HCT116 (cell line): ENCODE results near the gene EPSTI1. TPM values are rescaled to one million over a fixed set of nuclear protein-coding genes. Genes with fewer than 3 reads are reported as not detected.

ENCODE experiments used
- ATAC-seq: fragments of 200-7000 bp; cut with Tn5 transposase; 2 replicates; pipeline ENCODE4 v1.9.1; 2020; ENCODE audit warnings: mild to moderate bottlenecking, moderate library complexity
- BruUV-seq: library from RNA; stranded (reverse); fragments of 400-500 nt; replicated peaks from 2 replicates; lab custom pipeline; 2021; lab: Mats Ljungman, UMichigan
- CTCF ChIA-PET: fragments of 300-600 bp; sonication (Branson Sonifier 250); formaldehyde crosslinking; loops from one replicate; lab custom pipeline; 2021; ENCODE audit warnings: antibody characterized with exemption; lab: Charles Lee
- POLR2A ChIA-PET: fragments of 300-600, 350-600 bp; sonication (Branson Sonifier 250); formaldehyde crosslinking; loops from one replicate; lab custom pipeline; 2021; ENCODE audit warnings: antibody characterized with exemption; lab: Charles Lee
- RAD21 ChIA-PET, 2 experiments: fragments of 300-600 bp; sonication (Branson Sonifier 250); formaldehyde crosslinking; loops; one replicate each; lab custom pipeline; 2023; ENCODE audit warnings: low total read pairs in 2 of 2; ENCODE audit not compliant: uncharacterized antibody in 2 of 2, unreplicated experiment in 2 of 2, low non-redundant PET in 1 of 2; lab: Charles Lee
- DNase-seq: peaks from one replicate; pipeline ENCODE4 v3.0.0-alpha.2; 2010; ENCODE audit warnings: low read depth, low spot score
- H2AFZ ChIP-seq: fragments of 200-600 bp; shearing (Covaris generic), sonication (generic); 2 replicates; pipeline ENCODE4 v1.6.1; 2017; ENCODE audit warnings: low read depth, mixed run types, mixed read lengths, antibody characterized with exemption, low read length; ENCODE audit not compliant: poor library complexity, severe bottlenecking
- H3K27ac ChIP-seq: 2 replicates; pipeline ENCODE4 v1.5.1; 2012; ENCODE audit warnings: low read depth, low read length
- H3K27me3 ChIP-seq: fragments of 200-600 bp; sonication (generic); 2 replicates; pipeline ENCODE4 v1.6.1; 2016; ENCODE audit warnings: mixed run types, low read length, mixed read lengths; ENCODE audit not compliant: insufficient read depth
- H3K36me3 ChIP-seq, 2 experiments: fragments of 200-500 bp in 1 of 2; fragments of 200-600 bp in 1 of 2; sonication (Bioruptor generic) in 1 of 2; sonication (generic) in 1 of 2; 2 replicates each; pipeline versions ENCODE4 v1.5.1 to v1.6.1; 2014 to 2016; ENCODE audit warnings: low read length in 2 of 2, inconsistent platforms in 1 of 2, mixed read lengths in 1 of 2, mixed run types in 1 of 2; ENCODE audit not compliant: insufficient read depth in 2 of 2, control insufficient read depth in 1 of 2
- H3K4me1 ChIP-seq, 2 experiments: fragments of 200-600 bp in 1 of 2; sonication (generic) in 1 of 2; 2 replicates each; pipeline versions ENCODE4 v1.5.1 to v1.6.1; 2012 to 2017; ENCODE audit warnings: low read length in 2 of 2, inconsistent platforms in 1 of 2, mild to moderate bottlenecking in 1 of 2, mixed read lengths in 1 of 2, mixed run types in 1 of 2, moderate library complexity in 1 of 2; ENCODE audit not compliant: insufficient read depth in 2 of 2, control insufficient read depth in 1 of 2
- H3K4me2 ChIP-seq: fragments of 200-600 bp; sonication (generic); 2 replicates; pipeline ENCODE4 v1.6.1; 2017; ENCODE audit warnings: mixed run types, low read length, mixed read lengths
- H3K4me3 ChIP-seq, 2 experiments: fragments of 200-600 bp in 1 of 2; sonication (generic) in 1 of 2; replicated peaks in 1 of 2; 2 replicates each; pipeline ENCODE4 v1.5.1; 2011 to 2016; ENCODE audit warnings: low read length in 2 of 2, control low read depth in 1 of 2, low read depth in 1 of 2, mild to moderate bottlenecking in 1 of 2, mixed read lengths in 1 of 2, mixed run types in 1 of 2
- H3K79me2 ChIP-seq: fragments of 200-600 bp; sonication (generic); 2 replicates; pipeline ENCODE4 v1.6.1; 2017; ENCODE audit warnings: mild to moderate bottlenecking, mixed run types, low read length, moderate library complexity, mixed read lengths; ENCODE audit not compliant: insufficient read depth
- H3K9ac ChIP-seq: fragments of 200-600 bp; sonication (generic); 2 replicates; pipeline ENCODE4 v1.6.1; 2016; ENCODE audit warnings: low read length, mixed read lengths
- H3K9me2 ChIP-seq: fragments of 200-600 bp; sonication (generic), shearing (Covaris generic); 2 replicates; pipeline ENCODE4 v1.6.1; 2017; ENCODE audit warnings: mixed run types, mild to moderate bottlenecking, moderate library complexity; ENCODE audit not compliant: insufficient read depth
- H3K9me3 ChIP-seq, 2 experiments: fragments of 200-500 bp in 1 of 2; fragments of 200-600 bp in 1 of 2; sonication (Bioruptor generic) in 1 of 2; sonication (generic) in 1 of 2; 2 replicates each; pipeline ENCODE4 v1.6.1; 2014 to 2017; ENCODE audit warnings: low read length in 2 of 2, mixed read lengths in 2 of 2, inconsistent platforms in 1 of 2, low read depth in 1 of 2, mild to moderate bottlenecking in 1 of 2, mixed run types in 1 of 2, moderate library complexity in 1 of 2; ENCODE audit not compliant: control insufficient read depth in 1 of 2, insufficient read depth in 1 of 2
- H4K20me1 ChIP-seq: fragments of 200-600 bp; sonication (generic), shearing (Covaris generic); 2 replicates; pipeline ENCODE4 v1.6.1; 2017; ENCODE audit warnings: mixed run types, mild to moderate bottlenecking, moderate library complexity; ENCODE audit not compliant: insufficient read depth
- EGR1 ChIP-seq: IDR thresholded peaks from 2 replicates; pipeline ENCODE4 v1.6.1; 2012; ENCODE audit warnings: low read depth
- EZH2 ChIP-seq: fragments of 200-600 bp; sonication (generic); IDR thresholded peaks from 2 replicates; pipeline ENCODE4 v1.6.1; 2017; ENCODE audit warnings: antibody characterized with exemption, mixed run types
- JUND ChIP-seq: IDR thresholded peaks from 2 replicates; pipeline ENCODE4 v1.6.1; 2012
- POLR2A ChIP-seq: IDR thresholded peaks from 2 replicates; pipeline ENCODE4 v1.7.0; 2011; ENCODE audit warnings: borderline replicate concordance; ENCODE audit not compliant: insufficient read depth, insufficient read length; ENCODE audit errors: extremely low read depth
- SIN3A ChIP-seq: IDR thresholded peaks from 2 replicates; pipeline ENCODE4 v1.6.1; 2012; ENCODE audit warnings: low read depth
- SRF ChIP-seq: IDR thresholded peaks from 2 replicates; pipeline ENCODE4 v1.6.1; 2012; ENCODE audit warnings: low read depth
- YY1 ChIP-seq: IDR thresholded peaks from 2 replicates; pipeline ENCODE4 v1.6.1; 2011; ENCODE audit warnings: low read length, low read depth, moderate library complexity, mild to moderate bottlenecking; ENCODE audit not compliant: insufficient replicate concordance; ENCODE audit errors: extremely low read depth
- ZNF274 ChIP-seq: fragments of 200-500 bp; sonication (Bioruptor generic); IDR thresholded peaks from 2 replicates; pipeline ENCODE4 v1.6.1; 2014; ENCODE audit warnings: mild to moderate bottlenecking, low read depth, low read length, inconsistent platforms
- intact Hi-C: fragments of 100-400 bp; cut with micrococcal nuclease; formaldehyde crosslinking; loops from 2 replicates; pipeline ENCODE4 v1.10.0; 2022
- total RNA-seq: library from RNA; stranded (reverse); gene quantifications from one replicate; pipeline ENCODE4 v1.2.1, GENCODE V29; 2021; ENCODE audit not compliant: unreplicated experiment
- TF ChIP-seq, protein P1 (sequence below), 3 experiments: fragments of 200-600 bp in 1 of 3; sonication (generic) in 1 of 3; IDR thresholded peaks in 2 of 3; conservative IDR thresholded peaks in 1 of 3; 2 replicates each; pipeline ENCODE4 v1.5.1; 2012 to 2017; ENCODE audit warnings: low read depth in 2 of 3, low read length in 2 of 3, antibody characterized with exemption in 1 of 3, borderline replicate concordance in 1 of 3, control low read depth in 1 of 3, mild to moderate bottlenecking in 1 of 3, mixed read lengths in 1 of 3, mixed run types in 1 of 3, moderate library complexity in 1 of 3; ENCODE audit not compliant: insufficient read depth in 1 of 3
- TF ChIP-seq, protein P2 (sequence below): IDR thresholded peaks from 2 replicates; pipeline ENCODE4 v1.6.1; 2012; ENCODE audit warnings: low read depth

Gene EPSTI1
- total RNA-seq, 1 experiment from 2014 or later, result 0.69 TPM

DNA sequence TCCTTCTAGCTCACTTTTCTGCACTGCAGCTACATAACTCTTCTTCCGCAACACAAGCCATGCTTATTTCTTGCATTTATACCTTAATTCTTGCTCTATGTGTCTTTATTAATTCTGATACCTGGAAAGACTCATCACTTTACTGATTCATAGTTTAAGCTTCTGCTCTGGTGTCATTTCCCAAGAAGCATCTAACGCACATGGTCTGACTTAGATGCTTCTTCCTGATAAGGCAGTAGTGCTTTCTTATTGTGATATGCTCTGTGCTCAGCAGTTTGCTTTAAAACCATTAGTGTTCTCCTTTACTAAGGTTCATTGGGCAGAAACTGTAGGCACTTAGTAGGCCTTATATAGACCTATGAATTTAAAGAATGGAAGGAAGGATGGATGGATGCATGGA lies 66.4 kb downstream of the EPSTI1 start:
- no peaks in the 10 kb centered on the region for H3K9me2 ChIP-seq
- RAD21 ChIA-PET, result no interaction called here
- H4K20me1 ChIP-seq, result no peaks in the 10 kb centered on the region
- DNase-seq, result no peak
- intact Hi-C loops, result loop anchor here (5.0 kb wide), 1 partner anchor 433 kb away; no protein-coding TSS in a partner anchor
- no peaks in the 10 kb centered on the region for H3K79me2 ChIP-seq
- no peak overlapping the region for H3K4me2 ChIP-seq
- 0 out of 2 replicates have a peak, but pooled peaks cover 4% of the 10 kb centered on the region for H3K27me3 ChIP-seq
- CTCF ChIA-PET, result no interaction called here
- no peaks in the 10 kb centered on the region for H3K36me3 ChIP-seq
- H3K27ac ChIP-seq, result no peak overlapping the region
- no peaks in the 10 kb centered on the region for H3K4me1 ChIP-seq
- H2AFZ ChIP-seq, result no peak overlapping the region
- no peak for TF ChIP-seq POLR2A
- no peak for TF ChIP-seq JUND
- no peak for TF ChIP-seq EGR1
- no peak for TF ChIP-seq YY1
- TF ChIP-seq ZNF274, result no peak
- TF ChIP-seq, protein P1, sequence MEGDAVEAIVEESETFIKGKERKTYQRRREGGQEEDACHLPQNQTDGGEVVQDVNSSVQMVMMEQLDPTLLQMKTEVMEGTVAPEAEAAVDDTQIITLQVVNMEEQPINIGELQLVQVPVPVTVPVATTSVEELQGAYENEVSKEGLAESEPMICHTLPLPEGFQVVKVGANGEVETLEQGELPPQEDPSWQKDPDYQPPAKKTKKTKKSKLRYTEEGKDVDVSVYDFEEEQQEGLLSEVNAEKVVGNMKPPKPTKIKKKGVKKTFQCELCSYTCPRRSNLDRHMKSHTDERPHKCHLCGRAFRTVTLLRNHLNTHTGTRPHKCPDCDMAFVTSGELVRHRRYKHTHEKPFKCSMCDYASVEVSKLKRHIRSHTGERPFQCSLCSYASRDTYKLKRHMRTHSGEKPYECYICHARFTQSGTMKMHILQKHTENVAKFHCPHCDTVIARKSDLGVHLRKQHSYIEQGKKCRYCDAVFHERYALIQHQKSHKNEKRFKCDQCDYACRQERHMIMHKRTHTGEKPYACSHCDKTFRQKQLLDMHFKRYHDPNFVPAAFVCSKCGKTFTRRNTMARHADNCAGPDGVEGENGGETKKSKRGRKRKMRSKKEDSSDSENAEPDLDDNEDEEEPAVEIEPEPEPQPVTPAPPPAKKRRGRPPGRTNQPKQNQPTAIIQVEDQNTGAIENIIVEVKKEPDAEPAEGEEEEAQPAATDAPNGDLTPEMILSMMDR (IDR thresholded peaks at IDR 0.05 in 2 of 3, conservative IDR thresholded peaks at IDR 0.05 in 1 of 3; ENCODE audit: borderline replicate concordance in 1 of 3, insufficient read depth in 1 of 3, low read depth in 2 of 3, low read length in 2 of 3), result no peak
- TF ChIP-seq SIN3A, result no peak
- TF ChIP-seq, protein P2, sequence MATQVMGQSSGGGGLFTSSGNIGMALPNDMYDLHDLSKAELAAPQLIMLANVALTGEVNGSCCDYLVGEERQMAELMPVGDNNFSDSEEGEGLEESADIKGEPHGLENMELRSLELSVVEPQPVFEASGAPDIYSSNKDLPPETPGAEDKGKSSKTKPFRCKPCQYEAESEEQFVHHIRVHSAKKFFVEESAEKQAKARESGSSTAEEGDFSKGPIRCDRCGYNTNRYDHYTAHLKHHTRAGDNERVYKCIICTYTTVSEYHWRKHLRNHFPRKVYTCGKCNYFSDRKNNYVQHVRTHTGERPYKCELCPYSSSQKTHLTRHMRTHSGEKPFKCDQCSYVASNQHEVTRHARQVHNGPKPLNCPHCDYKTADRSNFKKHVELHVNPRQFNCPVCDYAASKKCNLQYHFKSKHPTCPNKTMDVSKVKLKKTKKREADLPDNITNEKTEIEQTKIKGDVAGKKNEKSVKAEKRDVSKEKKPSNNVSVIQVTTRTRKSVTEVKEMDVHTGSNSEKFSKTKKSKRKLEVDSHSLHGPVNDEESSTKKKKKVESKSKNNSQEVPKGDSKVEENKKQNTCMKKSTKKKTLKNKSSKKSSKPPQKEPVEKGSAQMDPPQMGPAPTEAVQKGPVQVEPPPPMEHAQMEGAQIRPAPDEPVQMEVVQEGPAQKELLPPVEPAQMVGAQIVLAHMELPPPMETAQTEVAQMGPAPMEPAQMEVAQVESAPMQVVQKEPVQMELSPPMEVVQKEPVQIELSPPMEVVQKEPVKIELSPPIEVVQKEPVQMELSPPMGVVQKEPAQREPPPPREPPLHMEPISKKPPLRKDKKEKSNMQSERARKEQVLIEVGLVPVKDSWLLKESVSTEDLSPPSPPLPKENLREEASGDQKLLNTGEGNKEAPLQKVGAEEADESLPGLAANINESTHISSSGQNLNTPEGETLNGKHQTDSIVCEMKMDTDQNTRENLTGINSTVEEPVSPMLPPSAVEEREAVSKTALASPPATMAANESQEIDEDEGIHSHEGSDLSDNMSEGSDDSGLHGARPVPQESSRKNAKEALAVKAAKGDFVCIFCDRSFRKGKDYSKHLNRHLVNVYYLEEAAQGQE, result no peak
- TF ChIP-seq SRF, result no peak
- TF ChIP-seq EZH2, result no peak
- TF ChIP-seq, all 23 proteins: peak for 0
- Histone ChIP-seq H3K4me3 (no peak overlapping the region), H3K9me3 (no peaks in the 10 kb centered on the region), H3K9ac (no peak overlapping the region)
- BruUV-seq, result no TSS peak
- POLR2A ChIA-PET, result no interaction called here
- no peak for ATAC-seq
